HepG2 (cell line): Measurements from ENCODE around the gene NCOA4. TPM values are rescaled to one million over a fixed set of nuclear protein-coding genes. Genes with fewer than 3 reads are reported as not detected.

ENCODE experiments used
- ARID5B ChIP-seq: IDR thresholded peaks from 2 replicates; pipeline ENCODE4 v1.4.0; 2020; ENCODE audit warnings: mild to moderate bottlenecking, missing genetic modification reagents
- CEBPG ChIP-seq: IDR thresholded peaks from 2 replicates; pipeline ENCODE4 v1.6.1; 2016
- CSRNP1 ChIP-seq: sonication (generic); formaldehyde crosslinking; IDR thresholded peaks from 2 replicates; pipeline ENCODE4 v1.8.1; 2023; ENCODE audit warnings: mild to moderate bottlenecking, missing genetic modification reagents
- ERF ChIP-seq: IDR thresholded peaks from 2 replicates; pipeline ENCODE4 v1.6.1; 2018; ENCODE audit warnings: missing biosample characterization, missing genetic modification reagents
- HDAC1 ChIP-seq: sonication (generic); formaldehyde crosslinking; IDR thresholded peaks from 2 replicates; pipeline ENCODE4 v1.5.1; 2020; ENCODE audit warnings: mild to moderate bottlenecking, missing genetic modification reagents
- HNF4G ChIP-seq, 2 experiments: sonication (generic) in 1 of 2; formaldehyde crosslinking in 1 of 2; IDR thresholded peaks; 2 replicates each; pipeline versions ENCODE4 v1.4.0 to v1.6.1; 2011 to 2020; ENCODE audit warnings: borderline replicate concordance in 2 of 2, low read depth in 2 of 2, mild to moderate bottlenecking in 2 of 2, low read length in 1 of 2, missing genetic modification reagents in 1 of 2, moderate library complexity in 1 of 2
- MIER3 ChIP-seq: IDR thresholded peaks from 2 replicates; pipeline ENCODE4 v1.6.1; 2016; ENCODE audit warnings: missing compliant biosample characterization, borderline replicate concordance
- NAIF1 ChIP-seq: sonication (generic); formaldehyde crosslinking; IDR thresholded peaks from 2 replicates; pipeline ENCODE4 v1.5.0; 2020; ENCODE audit warnings: mild to moderate bottlenecking, missing genetic modification reagents, borderline replicate concordance
- REPIN1 ChIP-seq: sonication (generic); formaldehyde crosslinking; IDR thresholded peaks from 2 replicates; pipeline ENCODE4 v1.8.0; 2022; ENCODE audit warnings: missing genetic modification reagents, low read depth, mild to moderate bottlenecking, borderline replicate concordance
- SALL1 ChIP-seq: sonication (generic); formaldehyde crosslinking; IDR thresholded peaks from 2 replicates; pipeline ENCODE4 v1.8.0; 2022; ENCODE audit warnings: mild to moderate bottlenecking, missing genetic modification reagents
- SIX4 ChIP-seq: sonication (generic); formaldehyde crosslinking; IDR thresholded peaks from 2 replicates; pipeline ENCODE4 v1.4.0; 2020; ENCODE audit warnings: missing genetic modification reagents
- SKI ChIP-seq: fragments of 450-650 bp; IDR thresholded peaks from one replicate; pipeline ENCODE4 v1.6.1; 2018; ENCODE audit warnings: mild to moderate bottlenecking; ENCODE audit not compliant: partially characterized antibody
- SMC3 ChIP-seq: IDR thresholded peaks from 2 replicates; pipeline ENCODE4 v1.6.1; 2011; ENCODE audit warnings: low read length, improper control_type of control experiment
- THAP8 ChIP-seq: sonication (generic); formaldehyde crosslinking; IDR thresholded peaks from 2 replicates; pipeline ENCODE4 v1.5.1; 2020; ENCODE audit warnings: missing genetic modification reagents, mild to moderate bottlenecking, borderline replicate concordance
- U2AF2 ChIP-seq: fragments of 200-400 bp; formaldehyde crosslinking; IDR thresholded peaks from 2 replicates; pipeline ENCODE4 v1.6.1; 2017; ENCODE audit warnings: low read depth, mild to moderate bottlenecking, low read length
- ZFP41 ChIP-seq: sonication (generic); formaldehyde crosslinking; IDR thresholded peaks from 2 replicates; pipeline ENCODE4 v1.4.0; 2020; ENCODE audit warnings: mild to moderate bottlenecking, missing genetic modification reagents, borderline replicate concordance
- ZNF232 ChIP-seq: sonication (generic); formaldehyde crosslinking; IDR thresholded peaks from 2 replicates; pipeline ENCODE4 v1.4.0; 2020; ENCODE audit warnings: missing genetic modification reagents, borderline replicate concordance
- ZNF24 ChIP-seq: fragments of 450-650 bp; IDR thresholded peaks from 2 replicates; pipeline ENCODE4 v1.6.1; 2017; ENCODE audit warnings: antibody characterized with exemption, mild to moderate bottlenecking
- ZNF251 ChIP-seq: sonication (generic); formaldehyde crosslinking; IDR thresholded peaks from 2 replicates; pipeline ENCODE4 v1.9.0; 2021; ENCODE audit warnings: mild to moderate bottlenecking, missing genetic modification reagents
- ZNF292 ChIP-seq: sonication (generic); formaldehyde crosslinking; IDR thresholded peaks from 2 replicates; pipeline ENCODE4 v1.8.1; 2022; ENCODE audit warnings: mild to moderate bottlenecking, low read depth, missing genetic modification reagents, borderline replicate concordance
- ZNF430 ChIP-seq: sonication (generic); formaldehyde crosslinking; IDR thresholded peaks from 2 replicates; pipeline ENCODE4 v1.9.0; 2021; ENCODE audit warnings: mild to moderate bottlenecking, missing genetic modification reagents
- ZNF569 ChIP-seq: sonication (generic); formaldehyde crosslinking; IDR thresholded peaks from 2 replicates; pipeline ENCODE4 v1.5.0; 2020; ENCODE audit warnings: mild to moderate bottlenecking, missing genetic modification reagents, moderate library complexity, borderline replicate concordance
- ZNF577 ChIP-seq: sonication (generic); formaldehyde crosslinking; IDR thresholded peaks from 2 replicates; pipeline ENCODE4 v1.4.0; 2020; ENCODE audit warnings: mild to moderate bottlenecking, low read depth, missing genetic modification reagents, borderline replicate concordance
- polyA plus RNA-seq, 8 experiments: library from polyadenylated mRNA; depleted of rRNA in 3 of 8; stranded (reverse) in 7 of 8; unstranded in 1 of 8; fragments of >200 nt; fragmentation: Illumina TruSeq in 4 of 8; extraction: Trizol in 4 of 8; gene quantifications; 2 replicates each; pipeline versions ENCODE4 v1.2.1 to v1.2.3, GENCODE V29; 2011 to 2016; ENCODE audit warnings: low read depth in 4 of 8, missing spikeins in 1 of 8, mixed read lengths in 1 of 8; ENCODE audit not compliant: insufficient read depth in 1 of 8
- total RNA-seq, 5 experiments: library from RNA; depleted of rRNA; stranded (reverse); fragments of >200 nt; fragmentation: Illumina TruSeq; extraction: Trizol; gene quantifications; 2 replicates each; pipeline ENCODE4 v1.2.3, GENCODE V29; 2016; ENCODE audit warnings: low read depth in 1 of 5

NCOA4 gene
- total and polyA plus RNA-seq, 2 of the 13 experiments (the other 11 are each of a cell fraction or from before 2014, with no cell fraction given), result 306 to 400 TPM

- TF ChIP-seq THAP8 (no peak), CEBPG (CRISPR knock-in tag) (0 out of 2 replicates have a peak, but pooled peaks have one; percentile 10), U2AF2 (no peak), ZNF292 (CRISPR knock-in tag) (no peak), HDAC1 (CRISPR knock-in tag) (0 out of 2 replicates have a peak, but pooled peaks have one; percentile 2), ZFP41 (CRISPR knock-in tag) (no peak), SKI (peak; percentile 23), MIER3 (peak; percentile 62; the same call in 1 of the 2 replicates), HNF4G (IDR thresholded peaks at IDR 0.05; ENCODE audit: borderline replicate concordance, low read depth, low read length) (peak; percentile 97), HNF4G (CRISPR knock-in tag; IDR thresholded peaks at IDR 0.05; ENCODE audit: borderline replicate concordance, low read depth) (peak; percentile 62; the same call in 1 of the 2 replicates), CSRNP1 (CRISPR knock-in tag) (0 out of 2 replicates have a peak, but pooled peaks have one; percentile 24), ARID5B (CRISPR knock-in tag) (peak; percentile 77), ZNF577 (CRISPR knock-in tag) (no peak), ZNF569 (CRISPR knock-in tag) (no peak), ERF (CRISPR knock-in tag) (peak; percentile 57; the same call in 1 of the 2 replicates), NAIF1 (0 out of 2 replicates have a peak, but pooled peaks have one; percentile 27), ZNF430 (CRISPR knock-in tag) (0 out of 2 replicates have a peak, but pooled peaks have one; percentile 37), ZNF232 (CRISPR knock-in tag) (no peak), ZNF24 (0 out of 2 replicates have a peak, but pooled peaks have one; percentile 43), SMC3 (peak; percentile 85), SALL1 (CRISPR knock-in tag) (peak; percentile 30; the same call in 1 of the 2 replicates), SIX4 (CRISPR knock-in tag) (peak; percentile 97), REPIN1 (peak; percentile 76; the same call in 1 of the 2 replicates), ZNF251 (CRISPR knock-in tag) (no peak)
These were observed 1.6 kb downstream of the NCOA4 start (continued) for GRCh38 chr10:46028584-46029460.
